Left colon (tissue), 2 donors: ENCODE data around the gene MGAT5. TPM values are rescaled to one million over a fixed set of nuclear protein-coding genes. Genes with fewer than 3 reads are reported as not detected.

Experiments used
- ATAC-seq: fragments of 200-7000 bp; cut with Tn5 transposase; one replicate; pipeline ENCODE4 v1.9.1; 2020; ENCODE audit warnings: mild to moderate bottlenecking, moderate library complexity
- DNase-seq, 2 donors: peaks; one replicate each; pipeline ENCODE4 v3.0.0-alpha.2; 2020
- intact Hi-C, 2 donors: fragments of 100-400 bp; cut with DNase I in 1 of 2; cut with micrococcal nuclease in 1 of 2; formaldehyde crosslinking; loops; one replicate each; pipeline versions ENCODE4 v1.11.2 to v1.14.0; 2022; cut with DNase I, micrococcal nuclease
- total RNA-seq, 2 donors: library from RNA; stranded (reverse); fragmentation: NEBNext Ultra II Directional; extraction: Animal tissue kit (Norgen Biotek cat#: 25700); gene quantifications; one replicate each; pipeline ENCODE4 v1.2.1, GENCODE V29; 2021
- donor health status: DM: no; HTN: no; CAD: no.
- donor health status: DM: yes; HTN: yes; CAD: no.

Gene MGAT5
- total RNA-seq, 2 donors from 2014 or later: 62.1 to 93.6 TPM

DNA sequence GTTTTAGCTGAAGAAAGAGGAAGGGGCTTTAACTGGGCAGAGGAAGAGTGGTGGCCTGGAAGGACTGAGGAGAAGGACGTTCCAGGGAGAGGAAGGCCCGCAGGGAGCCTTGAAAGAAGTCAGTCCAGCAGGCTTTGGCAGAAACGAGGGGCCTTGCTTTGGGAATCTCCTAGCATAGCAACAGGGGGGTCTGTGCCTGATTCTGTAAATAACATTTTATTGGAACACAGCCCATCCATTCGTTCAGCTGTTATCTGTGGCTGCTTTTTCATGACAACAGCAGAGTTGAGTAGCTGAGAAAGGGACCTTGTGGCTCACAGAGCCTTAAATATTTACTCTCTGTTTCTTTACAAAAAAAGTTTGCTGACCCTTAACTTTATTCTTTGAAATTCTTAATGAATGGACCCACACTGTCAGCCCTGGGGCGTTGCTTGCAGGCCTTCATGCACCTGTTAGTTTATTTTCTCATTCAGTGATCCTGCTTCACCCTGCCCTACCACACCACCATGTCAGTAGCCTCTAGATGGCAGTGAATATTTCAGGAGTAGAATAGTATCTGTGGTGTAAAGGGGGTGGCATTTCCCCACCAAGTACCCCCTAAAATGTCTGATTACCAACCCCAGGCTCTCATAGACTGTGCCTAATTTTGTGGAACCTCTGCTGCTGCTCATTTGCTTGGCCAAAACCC lies 61.0 kb downstream of the MGAT5 start:
- intact Hi-C loops: no loop called here
- ATAC-seq (no peak), DNase-seq (no peak)

GRCh38 chr2:134315471-134315870 lies 61.6 kb downstream of the MGAT5 start:
- intact Hi-C loops: no loop called here
- DNase-seq (no peak), ATAC-seq (no peak)

- DNase-seq (no peak), ATAC-seq (no peak)
- intact Hi-C loops: no loop called here
These were observed 65.9 kb downstream of the MGAT5 start for GRCh38 chr2:134319596-134320254.

DNA sequence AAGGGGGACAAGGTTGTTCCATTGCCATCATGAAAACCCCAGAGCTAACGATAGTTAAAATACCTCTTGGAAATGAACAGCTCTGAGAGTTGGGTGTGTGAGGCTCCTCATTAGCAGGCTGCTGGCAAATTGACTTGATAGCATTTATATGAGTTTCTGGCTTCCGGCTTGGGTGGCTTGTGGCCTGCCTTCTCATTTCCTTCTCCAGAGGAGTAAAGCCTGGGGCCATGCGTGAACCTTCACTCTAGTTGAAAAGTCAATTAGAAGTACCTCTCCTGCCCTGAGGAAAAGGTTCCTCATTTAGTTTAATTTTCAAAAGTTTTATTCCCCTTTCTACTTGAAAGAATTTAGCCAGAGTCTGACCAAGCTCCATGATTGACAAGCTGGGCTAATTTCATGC lies 67.1 kb downstream of the MGAT5 start:
- DNase-seq (peak in 1 of 2 donors; percentile 19), ATAC-seq (no peak)
- intact Hi-C loops: no loop called here

DNA sequence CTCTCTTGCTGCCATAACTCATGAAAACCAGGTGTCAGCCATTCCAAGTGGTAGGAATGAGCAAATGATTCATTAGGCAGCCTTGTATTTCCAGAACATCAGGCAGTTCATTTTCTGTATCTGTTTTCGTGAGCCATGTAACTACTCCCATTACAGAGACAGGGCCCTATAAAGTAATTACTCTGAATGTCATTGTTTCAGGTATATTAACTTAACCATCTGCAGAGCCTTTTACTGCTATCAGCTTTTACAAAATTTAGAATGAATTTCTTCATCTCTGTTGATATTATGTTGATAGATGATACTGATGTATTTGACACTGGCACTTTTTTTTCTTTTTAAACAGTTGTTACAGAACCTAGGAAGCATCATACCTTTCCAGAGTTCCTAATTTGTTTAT lies 69.9 kb downstream of the MGAT5 start:
- no peak for DNase-seq
- intact Hi-C loops: no loop called here
- ATAC-seq: no peak

DNA sequence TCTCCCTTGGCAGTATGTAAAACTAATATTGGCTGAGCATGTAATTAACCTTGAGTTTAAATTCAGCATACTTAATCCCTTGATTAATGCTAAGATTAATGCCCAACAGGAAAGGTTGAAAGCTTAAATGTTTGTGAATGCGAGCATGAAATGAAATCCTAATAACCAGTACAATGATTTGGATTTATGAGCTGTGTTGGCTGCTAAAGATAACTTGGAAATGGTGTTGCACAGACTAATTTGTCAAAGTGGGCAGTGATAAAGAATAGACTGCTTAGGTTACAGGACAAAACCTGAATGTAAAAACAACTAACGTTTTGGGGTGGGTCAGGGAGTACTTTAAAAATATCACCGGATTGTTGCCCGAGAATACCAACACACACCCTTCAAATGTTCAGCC lies 70.6 kb downstream of the MGAT5 start:
- ATAC-seq: no peak

DNA sequence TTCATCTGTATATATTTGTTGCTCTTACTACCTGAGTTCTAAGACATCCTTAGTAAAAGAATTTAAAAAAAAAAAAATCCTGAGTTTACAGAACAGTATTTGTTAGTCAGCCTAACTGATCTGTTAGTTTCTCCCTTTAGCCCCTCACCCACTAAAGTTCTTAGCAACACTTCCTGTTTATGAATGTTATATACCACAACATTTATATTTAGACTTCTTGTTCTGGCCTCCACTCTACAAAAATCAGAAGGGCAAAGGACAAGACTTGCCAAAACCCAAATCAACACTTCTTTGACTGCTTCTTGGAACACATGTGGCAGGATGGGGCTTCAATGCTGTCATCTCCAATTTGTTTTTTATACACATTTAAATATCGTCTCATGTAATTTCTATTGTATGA lies 71.1 kb downstream of the MGAT5 start:
- DNase-seq (no peak), ATAC-seq (no peak)
- intact Hi-C loops: no loop called here

More for the DNA sequence above, 70.6 kb downstream of the MGAT5 start:
- intact Hi-C loops: no loop called here
- no peak for DNase-seq

- intact Hi-C loops: no loop called here
- no peak for ATAC-seq
- DNase-seq: no peak
These were observed 71.8 kb downstream of the MGAT5 start for GRCh38 chr2:134325696-134326095.

DNA sequence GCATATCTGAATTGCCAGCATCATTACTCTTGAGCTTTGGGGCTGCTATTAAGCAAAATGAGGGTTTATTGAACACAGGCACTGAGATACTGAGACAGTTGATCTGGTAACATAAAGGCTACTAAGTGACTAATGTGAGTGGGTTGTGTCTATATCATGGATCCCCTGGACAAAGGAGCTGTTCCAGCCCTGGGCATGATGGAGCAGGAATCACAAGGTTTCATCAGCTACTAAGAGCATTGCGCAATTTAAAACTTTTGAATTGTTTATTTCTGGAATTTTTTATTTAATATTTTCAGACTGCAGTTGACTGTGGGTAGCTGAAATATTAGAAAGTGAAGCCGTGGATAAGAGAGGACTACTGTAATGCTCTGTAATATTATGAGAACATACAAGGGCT lies 73.5 kb downstream of the MGAT5 start:
- no peak for DNase-seq
- no peak for ATAC-seq
- intact Hi-C loops: no loop called here

GRCh38 chr2:134331081-134331480 lies 77.2 kb downstream of the MGAT5 start:
- intact Hi-C loops: no loop called here
- DNase-seq (no peak), ATAC-seq (no peak)

DNA sequence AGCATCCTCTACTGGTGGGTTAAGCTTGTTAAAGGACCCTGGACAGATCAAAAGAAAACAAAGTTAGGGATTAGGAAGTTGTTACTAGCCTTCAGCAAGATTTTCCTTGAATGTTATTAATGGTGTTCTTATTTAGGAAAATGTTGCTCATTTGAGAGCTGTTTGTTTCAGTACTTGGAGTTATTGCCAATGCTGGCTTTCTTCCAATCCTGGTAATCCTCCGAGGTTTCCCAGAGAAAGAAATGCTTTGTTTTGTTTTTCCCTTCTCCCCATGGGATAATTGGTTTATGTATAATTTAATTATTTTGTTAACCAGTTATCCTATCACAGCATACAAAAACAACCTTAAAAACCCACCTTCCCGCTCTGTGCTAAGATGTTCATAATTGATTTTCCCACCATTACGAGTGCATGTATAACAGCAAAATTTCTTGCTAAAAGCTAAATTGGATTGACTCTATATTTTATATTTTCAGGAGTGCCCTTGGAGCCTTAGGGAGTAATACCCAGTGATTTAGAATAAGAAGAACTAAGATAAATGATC lies 79.8 kb downstream of the MGAT5 start:
- intact Hi-C loops: no loop called here
- no peak for ATAC-seq
- DNase-seq: no peak

GRCh38 chr2:134334542-134335353 lies 80.9 kb downstream of the MGAT5 start:
- intact Hi-C loops: no loop called here
- no peak for ATAC-seq
- DNase-seq: no peak

- ATAC-seq (no peak), DNase-seq (no peak)
- intact Hi-C loops: no loop called here
These were observed 81.7 kb downstream of the MGAT5 start for GRCh38 chr2:134335601-134336000.

DNA sequence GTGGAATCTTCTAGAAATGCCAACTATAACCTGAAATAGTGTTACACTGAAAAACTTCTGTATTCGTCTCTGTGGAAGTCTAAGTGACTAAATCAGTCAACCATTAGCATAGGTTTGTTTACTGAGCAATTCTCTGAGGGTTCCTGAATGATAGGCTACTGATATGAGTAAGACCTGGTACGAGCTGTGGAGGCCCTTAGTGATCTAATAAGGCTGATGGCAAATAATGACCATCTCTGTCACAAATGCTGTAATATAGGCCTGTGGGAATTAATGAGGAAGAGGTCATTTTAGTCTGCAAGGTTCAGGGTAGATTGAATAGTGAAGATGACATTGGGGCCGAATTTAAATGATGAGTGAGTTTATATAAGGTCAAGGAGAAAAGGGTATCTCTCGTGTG lies 82.5 kb downstream of the MGAT5 start:
- no peak for ATAC-seq
- intact Hi-C loops: no loop called here
- DNase-seq: no peak

DNA sequence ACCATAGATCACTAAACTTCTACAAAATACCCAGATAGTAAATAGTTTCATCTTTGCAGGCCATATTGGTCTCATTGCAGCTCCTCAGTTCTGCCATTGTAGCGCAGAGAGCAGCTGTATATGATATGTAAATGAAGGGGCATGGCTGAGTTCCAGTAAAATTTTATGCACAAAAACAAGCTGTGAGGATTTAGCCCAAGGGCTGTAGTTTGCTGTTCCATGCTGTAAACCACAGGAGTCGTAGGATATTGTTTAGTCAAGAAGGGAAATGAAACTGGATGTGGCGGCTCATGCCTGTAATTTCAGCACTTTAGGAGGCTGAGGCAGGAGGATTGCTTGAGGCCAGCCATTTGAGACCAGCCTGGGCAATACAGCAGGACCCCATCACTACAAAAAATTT lies 83.0 kb downstream of the MGAT5 start:
- intact Hi-C loops: no loop called here
- ATAC-seq: no peak
- no peak for DNase-seq

DNA sequence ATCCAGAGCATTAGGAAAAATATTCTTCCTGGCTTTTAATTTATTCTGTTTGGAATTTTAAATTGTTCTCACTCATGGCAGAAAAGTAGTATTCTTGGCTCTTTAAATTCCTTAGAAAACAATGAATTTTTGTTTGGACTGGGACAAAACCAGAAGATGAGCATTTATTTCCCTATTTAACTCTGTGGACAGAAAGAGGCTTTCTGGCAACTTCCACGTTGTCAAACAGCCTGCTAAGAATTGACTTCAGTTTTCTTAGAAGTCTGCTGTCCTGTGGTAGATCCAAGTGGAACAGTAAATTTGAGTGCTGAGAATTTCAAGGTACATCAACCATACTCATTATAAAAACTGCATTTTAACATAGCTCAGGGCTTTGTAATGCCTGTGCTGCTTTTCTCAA lies 83.8 kb downstream of the MGAT5 start:
- ATAC-seq (no peak), DNase-seq (no peak)
- intact Hi-C loops: no loop called here

- DNase-seq (no peak), ATAC-seq (no peak)
- intact Hi-C loops: no loop called here
These were observed 84.3 kb downstream of the MGAT5 start for GRCh38 chr2:134338208-134338607.

GRCh38 chr2:134341476-134341875 lies 87.6 kb downstream of the MGAT5 start:
- no peak for DNase-seq
- ATAC-seq: no peak
- intact Hi-C loops: no loop called here

DNA sequence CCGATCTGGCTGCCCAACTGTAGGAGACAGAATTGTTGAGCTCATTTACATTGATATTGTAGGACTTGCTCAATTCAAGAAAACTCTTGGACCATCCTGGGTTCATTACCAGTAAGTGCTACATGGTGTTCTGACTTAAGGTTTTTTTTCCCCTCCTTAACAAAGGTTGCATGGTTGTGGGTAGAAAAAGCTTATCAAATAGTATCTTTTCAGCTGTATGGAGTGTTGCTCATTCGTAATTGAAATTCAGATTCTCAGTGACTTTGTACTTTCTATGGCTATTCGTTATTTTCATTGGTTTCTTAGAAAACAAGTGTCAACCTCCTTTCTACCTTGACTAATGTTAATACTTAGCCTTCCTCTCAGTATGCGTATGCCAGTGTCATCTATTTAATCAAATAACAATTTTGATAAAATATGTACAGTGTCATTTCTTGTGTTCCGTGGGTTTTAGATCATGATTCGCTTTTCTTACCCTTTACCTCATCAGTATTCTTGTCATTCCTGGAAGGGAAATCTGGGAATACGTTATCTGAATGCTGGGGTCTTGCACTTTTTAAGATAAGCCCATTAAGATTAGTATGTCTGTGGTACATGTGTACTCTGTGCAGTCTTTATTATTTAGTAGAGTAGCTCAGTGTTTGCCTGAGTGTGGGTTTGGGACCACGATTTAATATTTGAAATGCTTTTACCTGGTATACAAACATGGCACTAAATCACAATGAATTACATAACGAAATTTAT lies 91.3 kb downstream of the MGAT5 start:
- no peak for DNase-seq
- intact Hi-C loops: no loop called here
- no peak for ATAC-seq
